IPS-18c (cell line): ENCODE results near the gene ADGRL1.

Source experiments
- H3K4me3 ChIP-seq: 2 replicates; pipeline ENCODE4 v1.7.0; 2013; ENCODE audit warnings: low read depth, mild to moderate bottlenecking, low read length, moderate library complexity; ENCODE audit not compliant: insufficient read depth
- H3K9me3 ChIP-seq: one replicate; pipeline ENCODE4 v1.6.1; 2013; ENCODE audit warnings: mild to moderate bottlenecking, low read length, moderate library complexity; ENCODE audit not compliant: control insufficient read depth, insufficient read depth

The ADGRL1 gene

DNA sequence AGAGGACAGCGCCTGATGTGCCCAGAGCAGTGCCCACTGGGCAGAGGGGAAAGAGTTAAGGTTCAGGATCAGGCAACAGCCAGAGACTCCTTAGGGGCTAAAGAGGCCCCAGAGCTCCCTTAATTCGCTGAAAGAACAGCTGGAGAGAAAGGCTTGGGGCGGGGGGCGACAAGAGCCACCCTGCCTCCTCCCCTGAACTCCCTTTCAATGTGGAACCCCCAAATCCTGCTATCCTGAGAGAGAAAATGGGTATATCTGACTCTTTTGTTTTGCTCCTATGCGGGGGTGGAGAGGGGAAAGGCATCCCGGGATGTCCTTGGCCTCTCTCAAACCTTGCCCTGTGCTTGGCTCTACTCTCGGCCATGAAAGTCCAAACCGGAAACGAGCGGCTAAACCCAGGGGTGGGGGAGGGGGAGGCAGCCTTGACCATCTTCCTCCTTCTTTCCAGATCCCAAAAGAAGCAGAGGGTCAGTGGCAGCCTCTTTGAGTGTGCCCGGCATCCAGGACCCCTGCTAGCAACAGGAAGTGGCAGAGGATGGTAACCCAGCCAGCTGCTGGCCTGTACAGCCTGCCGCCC, 93.1 kb downstream of the ADGRL1 start:
- Histone ChIP-seq H3K4me3 (0 out of 2 replicates have a peak overlapping the region, but pooled peaks have one; percentile 9), H3K9me3 (no peaks in the 10 kb centered on the region)

DNA sequence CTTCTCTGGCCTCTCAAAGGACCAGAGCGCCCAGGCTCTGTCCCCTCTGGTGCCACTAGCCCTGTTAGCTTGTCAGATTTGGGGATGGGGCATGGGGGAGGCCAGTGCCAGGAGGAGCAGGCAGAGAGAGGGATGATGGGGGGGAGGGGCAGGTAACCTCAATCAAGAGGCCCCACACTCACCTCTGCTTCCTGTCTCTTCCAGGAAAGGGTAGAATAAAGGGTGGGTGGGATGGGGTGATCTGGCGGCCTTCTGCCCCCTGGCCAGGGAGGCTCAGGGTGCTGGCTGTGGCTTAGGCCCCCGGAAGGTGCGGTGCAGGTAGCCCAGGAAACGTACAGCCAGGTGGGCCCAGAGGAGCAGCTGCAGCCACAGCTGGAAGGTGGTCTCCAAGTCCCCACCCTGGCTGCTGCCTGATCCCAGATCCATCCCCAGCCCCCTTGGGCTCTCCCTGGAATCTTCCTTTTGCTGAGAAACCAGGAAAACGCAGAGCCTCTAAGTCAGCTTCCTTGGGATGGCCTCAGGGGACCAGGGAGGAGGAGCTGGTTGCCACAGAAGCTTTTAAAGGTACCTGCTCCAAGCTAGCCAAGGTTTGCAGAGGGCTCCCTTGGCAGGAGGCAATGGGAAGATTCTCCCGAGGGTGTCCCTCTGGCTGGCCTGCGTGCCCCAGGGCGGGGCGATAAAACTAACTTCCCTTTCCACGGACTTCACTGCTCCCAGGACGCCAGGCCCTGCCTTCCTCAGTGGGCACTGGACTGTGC, 93.7 kb downstream of the ADGRL1 start:
- H3K4me3 ChIP-seq: no peak overlapping the region

DNA sequence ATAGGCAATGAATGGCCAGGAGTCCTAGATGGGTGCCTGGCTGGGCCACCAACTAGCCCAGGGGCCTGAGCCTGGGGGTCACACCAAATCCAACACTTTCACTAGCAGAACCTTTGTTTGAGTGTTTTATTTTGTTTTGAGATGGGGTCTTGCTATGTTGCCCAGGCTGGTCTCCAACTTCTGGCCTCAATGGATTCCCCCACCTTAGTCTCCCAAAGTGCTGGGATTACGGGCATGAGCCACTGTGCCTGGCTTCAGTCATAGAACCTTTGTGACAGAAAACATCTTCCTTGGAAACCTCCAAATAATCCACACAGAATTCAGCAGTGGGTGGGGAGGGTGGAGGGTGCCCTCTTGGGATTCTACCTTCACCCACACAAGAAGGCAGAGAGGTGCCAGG, 94.5 kb downstream of the ADGRL1 start:
- Histone ChIP-seq H3K4me3 (no peak overlapping the region), H3K9me3 (no peaks in the 10 kb centered on the region)

More for the DNA sequence above, 93.7 kb downstream of the ADGRL1 start:
- no peaks in the 10 kb centered on the region for H3K9me3 ChIP-seq

DNA sequence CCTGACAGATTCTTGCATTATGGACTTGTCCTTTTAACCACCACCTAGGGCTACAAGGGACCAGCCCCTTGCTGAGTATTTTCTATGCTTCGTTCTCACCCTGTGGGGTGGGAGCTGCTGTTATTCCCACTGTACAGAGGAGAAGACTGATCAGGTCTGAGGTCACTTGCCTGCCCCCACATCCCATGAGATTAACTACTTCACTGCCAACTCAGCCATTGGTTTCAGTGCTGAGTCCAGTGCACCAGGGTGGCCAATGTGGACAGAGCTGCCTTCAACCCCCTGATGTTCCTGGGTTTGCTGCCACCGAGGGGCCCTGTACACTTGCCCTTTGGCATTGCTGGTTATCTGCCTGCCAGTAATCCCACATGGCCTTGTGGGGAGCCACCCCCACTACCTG, 95.3 kb downstream of the ADGRL1 start:
- no peak overlapping the region for H3K4me3 ChIP-seq
- no peaks in the 10 kb centered on the region for H3K9me3 ChIP-seq

DNA sequence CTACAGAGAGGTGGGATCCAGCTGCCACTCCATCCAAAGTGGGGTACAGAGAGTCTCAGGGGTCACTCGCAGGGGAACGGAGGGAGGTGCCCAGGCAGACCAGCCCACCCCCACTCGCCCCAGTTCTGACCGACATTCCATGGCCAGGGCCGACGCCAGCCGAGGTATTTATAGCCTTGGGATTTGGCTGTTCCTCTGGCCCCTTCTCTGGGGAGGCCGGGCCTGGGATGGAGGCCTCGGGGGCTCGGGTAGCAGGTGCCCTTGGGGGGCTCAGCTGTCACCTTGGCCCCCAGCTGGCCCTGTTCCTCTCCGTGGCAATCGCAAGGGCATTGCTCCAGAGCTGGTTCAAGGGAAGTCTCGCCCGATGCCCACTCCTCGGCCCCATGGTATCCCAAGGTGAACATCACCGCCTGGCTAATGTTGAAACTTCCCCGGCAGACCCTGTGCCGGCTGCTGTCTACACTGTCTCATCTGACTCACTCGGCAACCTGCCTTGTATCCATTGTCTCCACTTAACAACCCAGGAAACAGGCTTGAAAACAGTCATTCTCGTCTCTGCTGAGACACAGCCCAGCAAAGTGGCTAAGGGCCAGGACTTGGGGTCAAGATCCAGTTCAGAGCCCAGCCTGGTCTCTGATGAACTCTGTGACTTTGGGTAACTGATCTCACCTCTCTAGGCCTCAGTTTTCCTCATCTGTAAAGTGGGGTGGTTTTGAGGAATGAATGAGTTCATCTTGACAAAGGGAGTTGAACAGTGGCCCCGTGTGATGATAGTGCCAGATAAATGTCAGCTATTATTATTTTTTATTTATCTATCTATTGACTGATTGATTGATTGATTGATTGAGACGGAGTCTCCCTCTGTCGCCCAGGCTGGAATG, 98.1 kb downstream of the ADGRL1 start:
- no peaks in the 10 kb centered on the region for H3K9me3 ChIP-seq
- H3K4me3 ChIP-seq: no peak overlapping the region

DNA sequence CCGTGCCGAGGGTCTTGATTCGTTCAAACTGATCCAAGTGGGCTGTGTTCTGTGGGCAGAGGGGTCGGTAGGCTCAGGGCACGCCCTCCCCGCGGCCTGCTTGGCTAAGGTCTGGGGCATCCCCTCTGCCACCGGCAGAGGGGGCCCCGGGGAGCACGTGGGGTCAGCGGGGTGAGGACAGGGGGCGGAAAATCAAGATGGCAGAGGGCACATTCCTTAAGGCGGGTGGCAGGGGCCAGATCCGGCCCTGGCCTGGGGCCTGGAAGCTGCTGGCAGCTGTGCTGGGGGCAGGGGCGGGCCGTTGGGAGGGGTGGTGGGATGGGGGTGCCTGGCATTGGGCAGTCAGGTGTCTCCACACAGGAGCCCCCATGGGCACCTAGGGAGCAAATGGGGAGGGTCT, 99.1 kb downstream of the ADGRL1 start:
- H3K9me3 ChIP-seq: no peaks in the 10 kb centered on the region
- H3K4me3 ChIP-seq: no peak overlapping the region

DNA sequence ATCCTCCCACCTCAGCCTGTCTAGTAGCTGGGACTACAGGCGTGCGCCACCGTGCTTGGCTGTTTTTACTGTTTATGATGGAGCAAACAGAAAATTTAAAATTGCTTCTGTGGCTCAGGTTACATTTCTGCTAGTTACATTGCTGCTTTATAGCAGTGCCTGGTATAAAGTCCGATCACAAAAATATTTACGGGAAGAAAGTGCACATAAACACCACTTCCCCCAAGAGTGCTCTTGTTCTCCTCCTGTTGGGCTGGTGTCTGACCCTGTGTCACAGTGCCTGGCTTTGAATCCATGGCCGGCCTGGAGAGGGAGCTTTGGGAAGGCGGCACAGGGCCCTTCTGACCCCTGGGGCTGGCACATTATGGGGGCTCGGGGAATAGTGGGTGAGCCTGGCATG, 100.3 kb downstream of the ADGRL1 start:
- H3K4me3 ChIP-seq: no peak overlapping the region
- no peaks in the 10 kb centered on the region for H3K9me3 ChIP-seq

DNA sequence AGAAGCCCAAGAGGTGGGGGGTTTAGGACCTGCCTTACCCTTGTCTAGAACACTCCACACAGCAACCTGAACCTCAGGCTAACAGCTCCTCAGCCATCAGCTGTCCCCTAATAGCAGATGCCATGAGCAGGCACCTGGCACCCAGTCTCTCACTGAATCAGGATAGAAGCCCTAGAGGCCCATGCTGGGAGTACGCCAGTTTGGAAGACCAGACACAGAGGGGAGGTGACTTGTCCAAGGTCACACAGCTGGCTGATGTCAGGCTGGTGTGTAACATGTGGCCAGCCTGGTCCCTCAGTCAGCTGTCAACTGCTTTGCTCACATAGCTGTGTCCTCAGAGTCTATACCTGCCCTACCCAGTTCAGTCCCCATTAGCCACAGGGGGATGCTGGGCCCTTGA, 102.7 kb downstream of the ADGRL1 start:
- Histone ChIP-seq H3K9me3 (no peaks in the 10 kb centered on the region), H3K4me3 (no peak overlapping the region)

DNA sequence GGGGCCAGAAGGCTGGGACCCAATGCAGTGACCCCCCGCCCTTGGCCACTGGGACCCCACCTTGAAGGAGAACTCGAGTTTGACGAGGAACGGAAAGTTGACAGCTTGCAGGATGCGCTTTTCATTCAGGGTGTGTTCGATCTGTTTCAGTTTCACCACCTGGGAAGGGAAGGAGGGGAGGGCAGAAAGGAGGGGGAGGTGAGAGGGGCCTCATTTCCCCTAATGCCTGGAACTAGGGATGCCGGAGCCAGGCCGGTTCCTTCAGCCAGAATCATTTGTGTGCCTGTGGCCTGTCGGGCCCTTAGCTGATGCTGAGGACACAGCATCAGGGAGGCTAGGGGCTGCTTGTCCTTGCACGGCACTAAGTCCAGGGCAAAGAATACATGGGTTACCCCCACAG, 103.2 kb downstream of the ADGRL1 start:
- Histone ChIP-seq H3K9me3 (no peaks in the 10 kb centered on the region), H3K4me3 (no peak overlapping the region)

DNA sequence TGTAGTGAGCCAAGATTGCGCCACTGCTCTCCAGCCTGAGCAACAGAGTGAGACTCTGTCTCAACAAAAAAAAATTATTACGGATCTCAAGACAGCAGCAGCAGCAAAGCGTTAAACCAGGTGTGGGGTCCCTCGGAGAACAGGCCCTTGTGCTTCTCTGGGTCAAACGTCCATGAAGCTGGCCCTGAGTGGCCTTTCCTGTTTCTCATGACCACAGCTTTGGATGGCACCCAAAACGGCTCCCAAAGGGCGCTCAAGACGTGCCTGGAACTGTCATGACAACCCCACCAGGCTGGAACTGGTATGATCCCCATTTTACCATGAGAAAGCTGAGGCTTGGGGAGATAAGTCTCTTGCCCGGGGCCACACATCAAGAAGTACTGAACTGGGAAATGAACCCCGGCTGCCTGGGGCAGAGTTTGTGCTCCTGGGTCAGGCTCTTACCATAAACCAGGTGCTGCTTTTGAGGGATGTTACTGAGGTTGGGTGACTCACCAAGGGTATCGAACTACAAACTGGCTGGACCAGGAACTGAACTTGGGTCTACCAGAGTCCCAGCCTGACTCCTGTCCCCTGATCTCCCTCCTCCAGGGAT, 103.8 kb downstream of the ADGRL1 start:
- Histone ChIP-seq H3K9me3 (no peaks in the 10 kb centered on the region), H3K4me3 (no peak overlapping the region)

DNA sequence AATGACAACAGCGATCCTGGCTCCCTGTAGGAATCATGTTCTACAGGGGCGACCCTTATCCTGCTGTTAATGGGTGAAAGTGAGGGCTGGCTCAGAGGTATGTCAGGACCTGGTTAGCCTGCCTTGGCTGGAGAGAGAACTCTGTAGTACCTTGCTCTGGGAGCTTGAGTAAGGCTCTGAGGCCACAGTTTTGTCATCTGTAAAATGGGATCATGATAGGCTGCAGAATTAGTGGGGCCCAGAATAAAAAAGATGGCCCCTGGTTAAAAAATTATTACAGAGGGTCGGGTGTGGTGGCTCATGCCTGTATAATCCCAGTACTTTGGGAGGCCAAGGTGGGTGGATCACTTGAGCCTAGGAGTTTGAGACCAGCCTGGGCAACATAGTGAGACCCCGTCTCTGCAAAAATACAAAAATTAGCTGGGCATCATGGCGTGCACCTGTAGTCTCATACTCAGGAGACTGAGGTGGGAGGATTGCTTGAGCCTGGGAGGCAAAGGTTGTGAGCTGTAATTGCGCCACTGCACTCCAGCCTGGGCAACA, 104.9 kb downstream of the ADGRL1 start:
- H3K9me3 ChIP-seq: no peaks in the 10 kb centered on the region
- no peak overlapping the region for H3K4me3 ChIP-seq
